Neutrophil (primary cell): ENCODE data around the gene GALNT7.

Experiments used
- H3K27ac ChIP-seq: fragments of 200-600 bp; sonication (generic); 2 replicates; pipeline ENCODE4 v1.5.1; 2016; ENCODE audit warnings: mild to moderate bottlenecking, moderate library complexity
- H3K27me3 ChIP-seq: fragments of 200-600 bp; sonication (generic); 2 replicates; pipeline ENCODE4 v1.6.0; 2016; ENCODE audit warnings: mild to moderate bottlenecking
- H3K36me3 ChIP-seq: fragments of 200-600 bp; sonication (generic); 2 replicates; pipeline ENCODE4 v1.5.1; 2017
- H3K4me1 ChIP-seq, 2 experiments: fragments of 200-600 bp in 1 of 2; sonication (generic) in 1 of 2; 1 replicate in 1 of 2; 2 replicates in 1 of 2; pipeline versions ENCODE4 v1.5.1 to v1.6.1; 2013 to 2016; ENCODE audit warnings: low read depth in 1 of 2, low read length in 1 of 2, mild to moderate bottlenecking in 1 of 2, moderate library complexity in 1 of 2; ENCODE audit not compliant: control insufficient read depth in 1 of 2, insufficient read depth in 1 of 2
- H3K4me3 ChIP-seq, 2 experiments: fragments of 200-600 bp in 1 of 2; sonication (generic) in 1 of 2; 1 replicate in 1 of 2; 2 replicates in 1 of 2; pipeline ENCODE4 v1.5.1; 2013 to 2016; ENCODE audit warnings: low read depth in 1 of 2, low read length in 1 of 2, mild to moderate bottlenecking in 1 of 2, moderate library complexity in 1 of 2
- H3K9me3 ChIP-seq: fragments of 200-600 bp; sonication (generic); 2 replicates; pipeline ENCODE4 v1.5.1; 2016
- TF ChIP-seq, protein P1 (sequence below): fragments of 200-600 bp; sonication (generic); IDR thresholded peaks from 2 replicates; pipeline ENCODE4 v1.5.1; 2016; ENCODE audit warnings: antibody characterized with exemption

The GALNT7 gene

GRCh38 chr4:173294444-173294843 is 125.8 kb downstream of the GALNT7 start:
- TF ChIP-seq, protein P1, sequence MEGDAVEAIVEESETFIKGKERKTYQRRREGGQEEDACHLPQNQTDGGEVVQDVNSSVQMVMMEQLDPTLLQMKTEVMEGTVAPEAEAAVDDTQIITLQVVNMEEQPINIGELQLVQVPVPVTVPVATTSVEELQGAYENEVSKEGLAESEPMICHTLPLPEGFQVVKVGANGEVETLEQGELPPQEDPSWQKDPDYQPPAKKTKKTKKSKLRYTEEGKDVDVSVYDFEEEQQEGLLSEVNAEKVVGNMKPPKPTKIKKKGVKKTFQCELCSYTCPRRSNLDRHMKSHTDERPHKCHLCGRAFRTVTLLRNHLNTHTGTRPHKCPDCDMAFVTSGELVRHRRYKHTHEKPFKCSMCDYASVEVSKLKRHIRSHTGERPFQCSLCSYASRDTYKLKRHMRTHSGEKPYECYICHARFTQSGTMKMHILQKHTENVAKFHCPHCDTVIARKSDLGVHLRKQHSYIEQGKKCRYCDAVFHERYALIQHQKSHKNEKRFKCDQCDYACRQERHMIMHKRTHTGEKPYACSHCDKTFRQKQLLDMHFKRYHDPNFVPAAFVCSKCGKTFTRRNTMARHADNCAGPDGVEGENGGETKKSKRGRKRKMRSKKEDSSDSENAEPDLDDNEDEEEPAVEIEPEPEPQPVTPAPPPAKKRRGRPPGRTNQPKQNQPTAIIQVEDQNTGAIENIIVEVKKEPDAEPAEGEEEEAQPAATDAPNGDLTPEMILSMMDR, result no peak
- no peak overlapping the region for H3K4me3 ChIP-seq
- H3K9me3 ChIP-seq, result no peaks in the 10 kb centered on the region
- no peaks in the 10 kb centered on the region for H3K4me1 ChIP-seq
- no peaks in the 10 kb centered on the region for H3K27me3 ChIP-seq
- H3K36me3 ChIP-seq, result peaks cover 37% of the 10 kb centered on the region
- no peak overlapping the region for H3K27ac ChIP-seq

GRCh38 chr4:173301518-173302201 is 133.0 kb downstream of the GALNT7 start:
- H3K36me3 ChIP-seq, result peaks cover 34% of the 10 kb centered on the region
- TF ChIP-seq, protein P1, result peak; percentile 33
- H3K27ac ChIP-seq, result no peak overlapping the region
- no peaks in the 10 kb centered on the region for H3K9me3 ChIP-seq
- H3K27me3 ChIP-seq, result no peaks in the 10 kb centered on the region
- no peak overlapping the region for H3K4me3 ChIP-seq
- H3K4me1 ChIP-seq, result no peaks in the 10 kb centered on the region

DNA sequence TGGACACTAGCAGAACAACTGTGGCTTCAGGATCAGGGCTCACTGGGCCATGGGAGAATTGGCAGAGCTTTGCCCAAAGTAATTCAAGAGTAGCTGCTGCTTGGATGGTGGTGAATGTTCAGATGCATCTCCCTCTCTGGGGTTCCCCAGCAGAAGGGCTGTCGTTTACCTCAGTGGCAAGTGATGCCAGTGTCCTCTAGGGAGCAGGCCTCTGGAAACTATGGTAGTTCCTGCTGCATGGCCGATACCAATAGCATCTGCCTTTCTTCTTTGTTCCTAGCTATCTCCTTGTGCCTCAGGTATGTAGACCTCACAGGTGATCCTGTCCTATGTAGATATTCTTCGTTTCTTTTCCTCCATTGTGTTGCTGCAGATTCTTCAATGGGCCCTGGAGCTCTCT is 139.2 kb downstream of the GALNT7 start:
- Histone ChIP-seq H3K27ac (no peak overlapping the region), H3K9me3 (no peaks in the 10 kb centered on the region), H3K27me3 (no peaks in the 10 kb centered on the region), H3K4me3 (no peak overlapping the region), H3K36me3 (peaks cover 72% of the 10 kb centered on the region), H3K4me1 (no peaks in the 10 kb centered on the region)
- TF ChIP-seq, protein P1, result no peak

DNA sequence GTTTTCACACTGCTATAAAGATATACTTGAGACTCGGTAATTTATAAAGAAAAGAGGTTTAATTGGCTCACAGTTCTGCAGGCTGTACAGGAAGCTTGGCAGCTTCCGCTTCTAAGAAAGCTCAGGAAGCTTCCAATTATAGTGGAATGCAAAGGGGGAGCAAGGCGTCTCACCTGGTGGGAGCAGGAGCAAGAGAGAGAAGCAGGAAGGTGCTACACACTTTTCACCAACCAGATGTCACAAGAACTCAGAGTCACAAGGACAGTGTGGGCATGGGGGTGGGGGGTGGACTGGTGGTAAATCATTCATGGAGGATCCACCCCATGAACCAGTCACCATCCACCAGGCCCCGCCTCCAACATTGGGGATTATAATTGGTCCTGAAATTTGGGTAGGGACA is 142.8 kb downstream of the GALNT7 start:
- Histone ChIP-seq H3K9me3 (no peaks in the 10 kb centered on the region), H3K27me3 (no peaks in the 10 kb centered on the region), H3K4me3 (no peak overlapping the region), H3K27ac (no peak overlapping the region), H3K4me1 (peaks cover 0 to 3% of the 10 kb centered on the region in 2 experiments), H3K36me3 (peaks cover 84% of the 10 kb centered on the region)
- TF ChIP-seq, protein P1, result no peak

DNA sequence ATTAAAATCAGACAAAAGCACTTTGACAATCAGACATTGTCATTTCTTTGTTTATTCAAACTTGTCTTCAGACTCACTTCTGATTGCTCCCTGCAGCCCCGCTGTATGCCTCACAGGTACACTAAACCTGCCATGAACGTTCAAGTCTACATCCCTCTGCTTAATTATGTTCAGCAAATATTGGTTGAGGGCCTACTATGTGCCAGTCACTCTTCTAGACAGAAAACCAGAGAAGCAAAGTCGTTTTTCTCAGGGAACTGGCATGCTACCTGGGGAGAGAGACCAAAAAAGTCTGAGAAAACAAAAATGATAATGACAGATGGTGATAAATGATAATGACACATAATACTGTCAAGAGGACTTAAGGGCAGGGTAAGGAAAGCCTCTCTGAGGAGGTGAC is 146.1 kb downstream of the GALNT7 start:
- Histone ChIP-seq H3K9me3 (no peaks in the 10 kb centered on the region), H3K4me3 (no peak overlapping the region), H3K27ac (no peak overlapping the region), H3K4me1 (peaks cover 7 to 12% of the 10 kb centered on the region in 2 experiments), H3K27me3 (no peaks in the 10 kb centered on the region), H3K36me3 (peaks cover 81% of the 10 kb centered on the region)
- TF ChIP-seq, protein P1, result no peak
